Activated CD8-positive, alpha-beta T cell treated with anti-CD3 and anti-CD28 coated beads, Interleukin-2, amount 10 ng/mL, durations not matched to agents 7 days and 5 days (primary cell): ENCODE results near the gene FGF12. TPM values are rescaled to one million over a fixed set of nuclear protein-coding genes. Genes with fewer than 3 reads are reported as not detected.
"Not testable (repeated sequence)": the region's sequence is repeated elsewhere in the genome, so short reads cannot be mapped to it uniquely, and the experiment has no call there.

ENCODE experiments used
- ATAC-seq: fragments of 150-1000 bp; cut with Tn5 transposase; one replicate; pipeline ENCODE4 v1.10.0; 2021; ENCODE audit warnings: moderate library complexity
- CTCF ChIA-PET: fragments of 350-600 bp; sonication (Branson Sonifier 250); formaldehyde crosslinking; loops from one replicate; lab custom pipeline; 2021; ENCODE audit warnings: antibody characterized with exemption; lab: Charles Lee
- POLR2A ChIA-PET: fragments of 350-600 bp; sonication (Branson Sonifier 250); formaldehyde crosslinking; loops from one replicate; lab custom pipeline; 2021; ENCODE audit warnings: antibody characterized with exemption; lab: Charles Lee
- DNase-seq: peaks from one replicate; pipeline ENCODE4 v3.0.0-alpha.2; 2020
- H3K27ac Mint-ChIP-seq: one replicate; pipeline ENCODE4 v1.8.0; 2021; ENCODE audit warnings: mild to moderate bottlenecking, mixed read lengths
- H3K27me3 Mint-ChIP-seq: one replicate; pipeline ENCODE4 v1.8.0; 2021; ENCODE audit warnings: low read depth, mixed read lengths
- H3K36me3 Mint-ChIP-seq: one replicate; pipeline ENCODE4 v1.8.0; 2021; ENCODE audit warnings: low read depth, mixed read lengths
- H3K4me1 Mint-ChIP-seq: one replicate; pipeline ENCODE4 v1.8.0; 2021; ENCODE audit warnings: low read depth, mixed read lengths
- H3K4me3 Mint-ChIP-seq: one replicate; pipeline ENCODE4 v1.8.0; 2021; ENCODE audit warnings: mild to moderate bottlenecking, mixed read lengths
- H3K9me3 Mint-ChIP-seq: one replicate; pipeline ENCODE4 v1.8.0; 2022; ENCODE audit warnings: mixed read lengths; ENCODE audit not compliant: insufficient read depth
- total RNA-seq, 2 experiments: library from RNA; stranded (reverse); gene quantifications; one replicate each; pipeline ENCODE4 v1.2.3, GENCODE V29; 2021

The FGF12 gene
- total RNA-seq = not detected

- Mint-ChIP-seq H3K9me3 (no peaks in the 10 kb centered on the region), H3K4me1 (no peaks in the 10 kb centered on the region), H3K27me3 (peaks cover 8% of the 10 kb centered on the region), H3K27ac (no peak within 1 kb of the TSS), H3K36me3 (no peaks in the 10 kb centered on the region), H3K4me3 (no peak within 1 kb of the TSS)
- ATAC-seq = no peak
- POLR2A ChIA-PET = no interaction called here
- CTCF ChIA-PET = no interaction called here
- peak; percentile 20 for DNase-seq
Observed at GRCh38 chr3:192727032-192727847, at the start of gene FGF12. FGF12 (minus strand) TSS chr3:192727541.

- H3K36me3 Mint-ChIP-seq, H3K27ac Mint-ChIP-seq, ATAC-seq, H3K9me3 Mint-ChIP-seq, POLR2A ChIA-PET, H3K4me1 Mint-ChIP-seq, H3K27me3 Mint-ChIP-seq, CTCF ChIA-PET, DNase-seq, H3K4me3 Mint-ChIP-seq: not testable (repeated sequence)
Observed at GRCh38 chr3:192774341-192774740, 47.0 kb upstream of the FGF12 start.

GRCh38 chr3:192772240-192772894 lies 45.0 kb upstream of the FGF12 start:
- ATAC-seq = no peak
- no peak for DNase-seq
- ChIA-PET CTCF (no interaction called here), POLR2A (no interaction called here)
- Mint-ChIP-seq H3K27ac (no peak overlapping the region), H3K4me1 (no peaks in the 10 kb centered on the region), H3K36me3 (no peaks in the 10 kb centered on the region), H3K9me3 (peaks cover 9% of the 10 kb centered on the region), H3K4me3 (no peak overlapping the region), H3K27me3 (no peaks in the 10 kb centered on the region)

- ChIA-PET POLR2A (no interaction called here), CTCF (no interaction called here)
- Mint-ChIP-seq H3K4me1 (no peaks in the 10 kb centered on the region), H3K9me3 (no peaks in the 10 kb centered on the region), H3K36me3 (no peaks in the 10 kb centered on the region), H3K27me3 (no peaks in the 10 kb centered on the region), H3K27ac (no peak overlapping the region), H3K4me3 (no peak overlapping the region)
- ATAC-seq = no peak
- no peak for DNase-seq
Observed at GRCh38 chr3:192758654-192759053, 31.3 kb upstream of the FGF12 start.

- Mint-ChIP-seq H3K9me3 (no peaks in the 10 kb centered on the region), H3K27me3 (no peaks in the 10 kb centered on the region), H3K4me3 (no peak overlapping the region), H3K36me3 (no peaks in the 10 kb centered on the region), H3K27ac (no peak overlapping the region), H3K4me1 (no peaks in the 10 kb centered on the region)
- ATAC-seq (no peak), DNase-seq (no peak)
- ChIA-PET POLR2A (no interaction called here), CTCF (no interaction called here)
Observed at GRCh38 chr3:192751148-192751547, 23.8 kb upstream of the FGF12 start.

GRCh38 chr3:192750201-192750600 lies 22.9 kb upstream of the FGF12 start:
- ATAC-seq (no peak), DNase-seq (no peak)
- Mint-ChIP-seq H3K36me3 (no peaks in the 10 kb centered on the region), H3K9me3 (no peaks in the 10 kb centered on the region), H3K4me1 (no peaks in the 10 kb centered on the region), H3K27ac (no peak overlapping the region), H3K4me3 (no peak overlapping the region), H3K27me3 (no peaks in the 10 kb centered on the region)
- CTCF ChIA-PET = no interaction called here
- POLR2A ChIA-PET = no interaction called here

GRCh38 chr3:192747746-192748145 lies 20.4 kb upstream of the FGF12 start:
- CTCF ChIA-PET = no interaction called here
- Mint-ChIP-seq H3K27ac (no peak overlapping the region), H3K36me3 (no peaks in the 10 kb centered on the region), H3K27me3 (no peaks in the 10 kb centered on the region), H3K4me1 (no peaks in the 10 kb centered on the region), H3K9me3 (no peaks in the 10 kb centered on the region), H3K4me3 (no peak overlapping the region)
- DNase-seq (no peak), ATAC-seq (no peak)
- POLR2A ChIA-PET = no interaction called here

GRCh38 chr3:192747145-192747544 lies 19.8 kb upstream of the FGF12 start:
- no peak overlapping the region for H3K27ac Mint-ChIP-seq
- H3K36me3 Mint-ChIP-seq = no peaks in the 10 kb centered on the region
- no peak overlapping the region for H3K4me3 Mint-ChIP-seq
- H3K9me3 Mint-ChIP-seq = no peaks in the 10 kb centered on the region
- ATAC-seq = no peak
- H3K27me3 Mint-ChIP-seq = no peaks in the 10 kb centered on the region
- CTCF ChIA-PET = no interaction called here
- DNase-seq = no peak
- POLR2A ChIA-PET = no interaction called here
- no peaks in the 10 kb centered on the region for H3K4me1 Mint-ChIP-seq

GRCh38 chr3:192745150-192745549 lies 17.8 kb upstream of the FGF12 start:
- no peaks in the 10 kb centered on the region for H3K27me3 Mint-ChIP-seq
- no peak overlapping the region for H3K4me3 Mint-ChIP-seq
- no peaks in the 10 kb centered on the region for H3K4me1 Mint-ChIP-seq
- ChIA-PET CTCF (no interaction called here), POLR2A (no interaction called here)
- H3K36me3 Mint-ChIP-seq = no peaks in the 10 kb centered on the region
- no peak for ATAC-seq
- H3K27ac Mint-ChIP-seq = no peak overlapping the region
- no peaks in the 10 kb centered on the region for H3K9me3 Mint-ChIP-seq
- no peak for DNase-seq

- POLR2A ChIA-PET, CTCF ChIA-PET, H3K27me3 Mint-ChIP-seq, H3K4me3 Mint-ChIP-seq, H3K4me1 Mint-ChIP-seq, H3K27ac Mint-ChIP-seq, H3K36me3 Mint-ChIP-seq, H3K9me3 Mint-ChIP-seq, DNase-seq, ATAC-seq: not testable (repeated sequence)
Observed at GRCh38 chr3:192744604-192745003, 17.3 kb upstream of the FGF12 start.

GRCh38 chr3:192737506-192737905 lies 10.2 kb upstream of the FGF12 start:
- Mint-ChIP-seq H3K36me3 (no peaks in the 10 kb centered on the region), H3K27me3 (no peaks in the 10 kb centered on the region), H3K27ac (no peak overlapping the region), H3K4me3 (no peak overlapping the region), H3K4me1 (no peaks in the 10 kb centered on the region), H3K9me3 (no peaks in the 10 kb centered on the region)
- DNase-seq = no peak
- ChIA-PET CTCF (no interaction called here), POLR2A (no interaction called here)
- no peak for ATAC-seq

- POLR2A ChIA-PET = no interaction called here
- H3K9me3 Mint-ChIP-seq = no peaks in the 10 kb centered on the region
- H3K27ac Mint-ChIP-seq = no peak overlapping the region
- no peaks in the 10 kb centered on the region for H3K4me1 Mint-ChIP-seq
- H3K27me3 Mint-ChIP-seq = peaks cover 6% of the 10 kb centered on the region
- no peak overlapping the region for H3K4me3 Mint-ChIP-seq
- DNase-seq (no peak), ATAC-seq (no peak)
- no peaks in the 10 kb centered on the region for H3K36me3 Mint-ChIP-seq
- CTCF ChIA-PET = no interaction called here
Observed at GRCh38 chr3:192731233-192731632, 3.9 kb upstream of the FGF12 start.
